HepG2 (cell line): ENCODE measurements around the gene USP7.
A peak's percentile ranks its signal among the peaks of the same experiment; 100 is the strongest.

Experiments used
- ATF6 ChIP-seq: sonication (generic); formaldehyde crosslinking; conservative IDR thresholded peaks from 2 replicates; pipeline ENCODE4 v1.4.0; 2020; ENCODE audit warnings: missing genetic modification reagents
- BRF2 ChIP-seq: sonication (generic); formaldehyde crosslinking; IDR thresholded peaks from 2 replicates; pipeline ENCODE4 v1.8.1; 2022; ENCODE audit warnings: mild to moderate bottlenecking, missing genetic modification reagents
- MATR3 ChIP-seq: sonication (generic); formaldehyde crosslinking; IDR thresholded peaks from 2 replicates; pipeline ENCODE4 v1.4.0; 2020; ENCODE audit warnings: missing genetic modification reagents
- SMC3 ChIP-seq: IDR thresholded peaks from 2 replicates; pipeline ENCODE4 v1.6.1; 2011; ENCODE audit warnings: low read length, improper control_type of control experiment
- USF2 ChIP-seq, 2 experiments: sonication (generic) in 1 of 2; formaldehyde crosslinking in 1 of 2; IDR thresholded peaks; 2 replicates each; pipeline versions ENCODE4 v1.5.1 to v1.6.1; 2011 to 2020; ENCODE audit warnings: borderline replicate concordance in 1 of 2, low read depth in 1 of 2, low read length in 1 of 2, mild to moderate bottlenecking in 1 of 2, missing genetic modification reagents in 1 of 2, moderate library complexity in 1 of 2
- ZNF296 ChIP-seq: sonication (generic); formaldehyde crosslinking; conservative IDR thresholded peaks from 2 replicates; pipeline ENCODE4 v1.5.0; 2020; ENCODE audit warnings: mild to moderate bottlenecking, missing genetic modification reagents
- TF ChIP-seq, protein P1 (sequence below): sonication (generic); formaldehyde crosslinking; IDR thresholded peaks from 2 replicates; pipeline ENCODE4 v1.4.0; 2020; ENCODE audit warnings: mild to moderate bottlenecking, missing genetic modification reagents
- TF ChIP-seq, protein P2 (sequence below): sonication (generic); formaldehyde crosslinking; IDR thresholded peaks from 2 replicates; pipeline ENCODE4 v1.5.0; 2020; ENCODE audit warnings: mild to moderate bottlenecking, missing genetic modification reagents, moderate library complexity
- TF ChIP-seq, protein P3 (sequence below): IDR thresholded peaks from 2 replicates; pipeline ENCODE4 v1.6.1; 2012; ENCODE audit warnings: inconsistent platforms

GRCh38 chr16:9007177-9007794, 43.6 kb upstream of the USP7 start:
- TF ChIP-seq, protein P1, sequence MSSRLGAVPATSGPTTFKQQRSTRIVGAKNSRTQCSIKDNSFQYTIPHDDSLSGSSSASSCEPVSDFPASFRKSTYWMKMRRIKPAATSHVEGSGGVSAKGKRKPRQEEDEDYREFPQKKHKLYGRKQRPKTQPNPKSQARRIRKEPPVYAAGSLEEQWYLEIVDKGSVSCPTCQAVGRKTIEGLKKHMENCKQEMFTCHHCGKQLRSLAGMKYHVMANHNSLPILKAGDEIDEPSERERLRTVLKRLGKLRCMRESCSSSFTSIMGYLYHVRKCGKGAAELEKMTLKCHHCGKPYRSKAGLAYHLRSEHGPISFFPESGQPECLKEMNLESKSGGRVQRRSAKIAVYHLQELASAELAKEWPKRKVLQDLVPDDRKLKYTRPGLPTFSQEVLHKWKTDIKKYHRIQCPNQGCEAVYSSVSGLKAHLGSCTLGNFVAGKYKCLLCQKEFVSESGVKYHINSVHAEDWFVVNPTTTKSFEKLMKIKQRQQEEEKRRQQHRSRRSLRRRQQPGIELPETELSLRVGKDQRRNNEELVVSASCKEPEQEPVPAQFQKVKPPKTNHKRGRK (CRISPR knock-in tag), result no peak
- TF ChIP-seq USF2 (IDR thresholded peaks at IDR 0.05; ENCODE audit: low read depth, low read length), result no peak
- TF ChIP-seq USF2 (CRISPR knock-in tag; IDR thresholded peaks at IDR 0.05; ENCODE audit: borderline replicate concordance), result no peak
- no peak for TF ChIP-seq MATR3 (CRISPR knock-in tag)
- no peak for TF ChIP-seq SMC3
- TF ChIP-seq, protein P2, sequence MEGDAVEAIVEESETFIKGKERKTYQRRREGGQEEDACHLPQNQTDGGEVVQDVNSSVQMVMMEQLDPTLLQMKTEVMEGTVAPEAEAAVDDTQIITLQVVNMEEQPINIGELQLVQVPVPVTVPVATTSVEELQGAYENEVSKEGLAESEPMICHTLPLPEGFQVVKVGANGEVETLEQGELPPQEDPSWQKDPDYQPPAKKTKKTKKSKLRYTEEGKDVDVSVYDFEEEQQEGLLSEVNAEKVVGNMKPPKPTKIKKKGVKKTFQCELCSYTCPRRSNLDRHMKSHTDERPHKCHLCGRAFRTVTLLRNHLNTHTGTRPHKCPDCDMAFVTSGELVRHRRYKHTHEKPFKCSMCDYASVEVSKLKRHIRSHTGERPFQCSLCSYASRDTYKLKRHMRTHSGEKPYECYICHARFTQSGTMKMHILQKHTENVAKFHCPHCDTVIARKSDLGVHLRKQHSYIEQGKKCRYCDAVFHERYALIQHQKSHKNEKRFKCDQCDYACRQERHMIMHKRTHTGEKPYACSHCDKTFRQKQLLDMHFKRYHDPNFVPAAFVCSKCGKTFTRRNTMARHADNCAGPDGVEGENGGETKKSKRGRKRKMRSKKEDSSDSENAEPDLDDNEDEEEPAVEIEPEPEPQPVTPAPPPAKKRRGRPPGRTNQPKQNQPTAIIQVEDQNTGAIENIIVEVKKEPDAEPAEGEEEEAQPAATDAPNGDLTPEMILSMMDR, result no peak
- TF ChIP-seq, protein P3, sequence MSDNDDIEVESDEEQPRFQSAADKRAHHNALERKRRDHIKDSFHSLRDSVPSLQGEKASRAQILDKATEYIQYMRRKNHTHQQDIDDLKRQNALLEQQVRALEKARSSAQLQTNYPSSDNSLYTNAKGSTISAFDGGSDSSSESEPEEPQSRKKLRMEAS, result 0 out of 2 replicates have a peak, but pooled peaks have one; percentile 19
- TF ChIP-seq ZNF296 (CRISPR knock-in tag), result no peak
- no peak for TF ChIP-seq ATF6 (CRISPR knock-in tag)
- no peak for TF ChIP-seq BRF2 (CRISPR knock-in tag)
